A549 treated with AZD2906 at 1 μM for 4 hours (cell line): ENCODE results near the gene TUBAL3. TPM values are rescaled to one million over a fixed set of nuclear protein-coding genes. Genes with fewer than 3 reads are reported as not detected.

Experiments
- total RNA-seq: library from RNA; stranded (reverse); fragments of 200-300 nt; extraction: Qiagen RNA extraction; gene quantifications from 5 replicates; pipeline ENCODE4 v1.2.3, GENCODE V29; 2022

TUBAL3 gene
- total RNA-seq, result 0.23 to 0.31 TPM (median 0.31 TPM) in 5 replicates

DNA sequence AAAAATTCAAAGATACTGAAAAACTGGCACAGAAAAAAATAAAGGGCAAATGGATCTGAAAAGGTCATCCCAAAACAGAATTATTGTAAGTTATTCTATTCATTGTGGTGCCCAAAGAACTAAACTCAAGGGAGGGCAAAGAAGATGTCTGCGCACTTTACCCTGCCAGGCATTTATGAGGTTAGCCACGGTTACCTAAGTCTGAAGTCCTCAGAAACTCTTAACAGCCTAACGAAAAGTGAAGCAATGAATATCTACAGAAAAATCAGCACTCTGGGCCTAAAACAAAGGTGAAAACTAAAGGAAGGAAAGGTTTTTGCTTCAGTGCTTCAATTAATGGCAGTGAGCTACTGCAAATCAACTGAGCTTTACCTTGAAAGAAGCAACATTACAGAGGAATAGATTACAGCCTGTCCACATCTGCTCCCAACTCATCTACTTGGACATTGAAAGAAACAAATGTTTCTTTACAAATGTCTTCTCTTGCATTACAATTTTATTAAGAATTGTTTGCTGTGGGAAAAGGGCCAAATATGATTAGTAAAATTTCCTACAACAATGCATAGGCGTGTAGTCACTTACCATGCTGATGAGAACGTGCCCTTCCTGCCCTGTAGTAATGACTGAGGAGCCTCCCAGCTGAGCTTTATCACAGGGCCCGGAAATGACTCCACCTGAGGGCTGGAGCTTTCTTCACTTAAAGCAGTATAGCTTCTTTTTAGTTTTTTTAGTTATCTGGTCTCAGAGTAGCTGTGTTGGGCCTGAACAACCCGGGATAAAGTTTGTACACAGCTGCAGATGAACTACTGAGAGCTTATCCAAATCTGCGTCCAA, at the start of gene TUBAL3:
Gene TUBAL3, minus strand, starts transcription at position 621 of the 834 bp plus-strand sequence. Its CDS starts 36 bp downstream, at position 585.

DNA sequence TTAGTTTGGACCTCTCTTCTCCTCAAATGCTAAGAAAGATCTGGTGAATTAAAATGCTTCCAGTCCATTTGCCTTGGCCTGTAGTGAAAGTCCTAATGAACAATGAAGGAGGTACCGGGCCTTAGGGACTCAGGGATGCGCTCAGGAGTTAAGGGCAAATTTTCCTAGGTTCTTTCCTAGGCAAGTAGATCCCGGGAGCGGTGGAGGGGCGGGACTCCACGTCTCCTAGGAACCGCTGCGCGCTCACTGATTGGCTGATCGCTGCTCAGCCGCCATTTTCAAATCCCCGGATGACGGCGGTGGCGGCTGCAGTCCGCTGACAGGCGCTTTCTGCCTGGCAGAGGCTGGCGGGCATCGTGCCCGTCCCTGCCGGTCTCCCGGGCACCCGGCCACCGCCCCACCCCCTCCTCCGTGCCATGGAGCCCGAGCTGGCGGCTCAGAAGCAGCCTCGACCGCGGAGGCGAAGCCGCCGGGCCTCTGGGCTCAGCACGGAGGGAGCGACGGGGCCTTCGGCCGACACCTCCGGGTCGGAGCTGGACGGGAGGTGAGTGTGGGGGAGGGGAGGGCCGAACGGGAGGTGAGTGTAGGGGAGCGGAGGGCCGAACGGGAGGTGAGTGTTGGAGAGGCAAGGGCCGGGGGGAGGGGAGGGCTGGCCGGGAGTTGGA, 7.8 kb upstream of the TUBAL3 start, which contains the start of gene NET1:
Gene NET1, plus strand, starts transcription at position 281 of the 665 bp plus-strand sequence. Its CDS starts 136 bp downstream, at position 417.

DNA sequence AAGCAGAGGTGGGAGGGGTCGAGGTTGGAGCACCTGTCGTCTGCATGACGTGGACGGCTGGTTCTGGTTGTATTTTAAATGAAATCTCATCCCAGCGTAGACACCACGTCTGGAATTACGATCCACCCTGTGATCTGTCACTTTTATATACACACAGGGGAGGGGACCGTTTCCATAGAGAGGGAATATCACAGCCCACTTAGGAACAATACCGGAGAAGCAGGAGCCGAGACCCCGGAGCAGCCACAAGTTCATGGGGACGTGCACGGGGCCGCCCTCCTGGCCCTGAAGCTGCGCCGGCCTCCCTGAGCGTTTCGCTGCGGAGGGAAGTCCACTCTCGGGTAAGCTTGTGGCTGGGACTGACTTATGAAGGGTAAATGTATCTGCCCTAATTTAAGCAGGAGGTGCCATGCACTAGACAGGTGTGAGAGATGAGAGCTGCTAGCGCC, 39.7 kb downstream of the TUBAL3 start, which contains the start of gene UCN3:
Gene UCN3, plus strand, starts transcription at position 77 of the 449 bp plus-strand sequence. CDS start 8,755 bp downstream, outside the sequence.

Other genes starting within 250 kb of the TUBAL3 start
- 0.08 to 0.25 TPM in 2 of 5 replicates, not detected in the others for gene AKR1C8, start 219.7 kb downstream of the TUBAL3 start, total RNA-seq
- 0.13 to 0.49 TPM (median 0.36 TPM) in 5 replicates for gene AKR1C4, start 208.0 kb downstream of the TUBAL3 start, total RNA-seq
- not detected in 5 replicates for gene UCN3, start 39.9 kb downstream of the TUBAL3 start, total RNA-seq
- 40.6 to 54.6 TPM (median 49.0 TPM) in 5 replicates for gene NET1, start 7.7 kb upstream of the TUBAL3 start, total RNA-seq
- gene CALML5, start 94.7 kb upstream of the TUBAL3 start, total RNA-seq, result not detected in 5 replicates
- gene CALML3, start 120.1 kb upstream of the TUBAL3 start, total RNA-seq, result not detected in 5 replicates